Gastroesophageal sphincter (tissue), 3 donors: ENCODE measurements around the gene USHBP1.

Experiments used
- CTCF ChIP-seq, 4 experiments: fragments of 200-600 bp in 2 of 4; fragments of 450-650 bp in 2 of 4; sonication (generic) in 1 of 4; IDR thresholded peaks; one replicate each; pipeline ENCODE4 v1.5.1; 2017 to 2019; ENCODE audit warnings: antibody characterized with exemption in 4 of 4, mild to moderate bottlenecking in 2 of 4, moderate library complexity in 2 of 4
- EP300 ChIP-seq: sonication (generic); formaldehyde crosslinking; IDR thresholded peaks from one replicate; pipeline ENCODE4 v1.6.1; 2017; ENCODE audit warnings: antibody characterized with exemption, mild to moderate bottlenecking
- POLR2A ChIP-seq, 2 donors: fragments of 450-650 bp; IDR thresholded peaks; one replicate each; pipeline ENCODE4 v1.6.1; 2017; ENCODE audit warnings: antibody characterized with exemption in 2 of 2, mild to moderate bottlenecking in 2 of 2, moderate library complexity in 1 of 2

- TF ChIP-seq POLR2A (IDR thresholded peaks at IDR 0.05) (no peak), EP300 (no peak), CTCF (IDR thresholded peaks at IDR 0.05) (no peak)
Measured at GRCh38 chr19:17237747-17238706, 26.5 kb downstream of the USHBP1 start.
